Neural cell (in vitro differentiated cells): ENCODE measurements around the gene TMTC1. TPM values are rescaled to one million over a fixed set of nuclear protein-coding genes. Genes with fewer than 3 reads are reported as not detected.

Source experiments
- H2AFZ ChIP-seq: fragments of 200-600, 300-800 bp; sonication (generic), shearing (Covaris generic); 2 replicates; pipeline ENCODE4 v1.6.0; 2014; ENCODE audit warnings: low read depth, mild to moderate bottlenecking, antibody characterized with exemption, low read length, moderate library complexity
- H3F3A ChIP-seq: fragments of 200-600 bp; shearing (Covaris generic); 2 replicates; pipeline ENCODE4 v1.6.1; 2016; ENCODE audit warnings: mild to moderate bottlenecking, moderate library complexity, mixed read lengths, antibody characterized with exemption, low read length; ENCODE audit not compliant: insufficient read depth, poor library complexity, severe bottlenecking
- H3K27ac ChIP-seq: fragments of 200-600, 300-800 bp; sonication (generic), shearing (Covaris generic); 2 replicates; pipeline ENCODE4 v1.5.1; 2014; ENCODE audit warnings: mild to moderate bottlenecking, low read length, moderate library complexity
- H3K27me3 ChIP-seq: fragments of 300-800, 200-600 bp; sonication (generic), shearing (Covaris generic); 2 replicates; pipeline ENCODE4 v1.6.0; 2014; ENCODE audit warnings: mild to moderate bottlenecking, low read depth, low read length, moderate library complexity; ENCODE audit not compliant: insufficient read depth
- H3K36me3 ChIP-seq: fragments of 300-800, 200-600 bp; sonication (generic), shearing (Covaris generic); 2 replicates; pipeline ENCODE4 v1.5.1; 2014; ENCODE audit warnings: mild to moderate bottlenecking, antibody characterized with exemption, low read length, moderate library complexity; ENCODE audit not compliant: insufficient read depth
- H3K4me2 ChIP-seq: fragments of 300-800, 200-600 bp; sonication (generic), shearing (Covaris generic); 2 replicates; pipeline ENCODE4 v1.6.0; 2014; ENCODE audit warnings: mild to moderate bottlenecking, low read length
- H3K4me3 ChIP-seq: fragments of 300-800, 200-600 bp; sonication (generic), shearing (Covaris generic); 2 replicates; pipeline ENCODE4 v1.5.1; 2014; ENCODE audit warnings: mild to moderate bottlenecking, low read length, moderate library complexity
- H3K79me2 ChIP-seq: fragments of 200-600 bp; shearing (Covaris generic); replicated peaks from 2 replicates; pipeline ENCODE4 v1.6.0; 2014; ENCODE audit warnings: mild to moderate bottlenecking, low read length, moderate library complexity; ENCODE audit not compliant: insufficient read depth
- H3K9ac ChIP-seq: fragments of 300-800, 200-600 bp; sonication (generic), shearing (Covaris generic); 2 replicates; pipeline ENCODE4 v1.6.1; 2016; ENCODE audit warnings: mild to moderate bottlenecking, low read length, mixed read lengths
- H3K9me2 ChIP-seq: fragments of 200-600 bp; shearing (Covaris generic); 2 replicates; pipeline ENCODE4 v1.6.1; 2016; ENCODE audit warnings: mild to moderate bottlenecking, low read length, mixed read lengths; ENCODE audit not compliant: insufficient read depth
- H3K9me3 ChIP-seq: fragments of 200-600, 300-800 bp; sonication (generic), shearing (Covaris generic); 2 replicates; pipeline ENCODE4 v1.6.1; 2016; ENCODE audit warnings: mild to moderate bottlenecking, mixed run types, low read length, moderate library complexity, mixed read lengths
- H4K20me1 ChIP-seq: fragments of 200-600 bp; shearing (Covaris generic); 2 replicates; pipeline ENCODE4 v1.6.1; 2016; ENCODE audit warnings: mild to moderate bottlenecking, mixed run types; ENCODE audit not compliant: insufficient read depth
- CTCF ChIP-seq: fragments of 450-650 bp; IDR thresholded peaks from 2 replicates; pipeline ENCODE4 v1.5.1; 2014; ENCODE audit warnings: antibody characterized with exemption, mild to moderate bottlenecking, moderate library complexity; ENCODE audit not compliant: poor library complexity, severe bottlenecking
- EP300 ChIP-seq: fragments of 450-650 bp; conservative IDR thresholded peaks from 2 replicates; pipeline ENCODE4 v1.6.1; 2014; ENCODE audit warnings: antibody characterized with exemption, mild to moderate bottlenecking, moderate library complexity; ENCODE audit not compliant: poor library complexity, severe bottlenecking
- EZH2 ChIP-seq: fragments of 200-600, 300-800 bp; shearing (Covaris generic), sonication (generic); IDR thresholded peaks from 2 replicates; pipeline ENCODE4 v1.6.1; 2014; ENCODE audit warnings: antibody characterized with exemption, low read length, borderline replicate concordance, mild to moderate bottlenecking; ENCODE audit not compliant: insufficient read depth, poor library complexity, severe bottlenecking
- MXI1 ChIP-seq: fragments of 450-650 bp; conservative IDR thresholded peaks from 2 replicates; pipeline ENCODE4 v1.6.1; 2014; ENCODE audit warnings: antibody characterized with exemption, mild to moderate bottlenecking; ENCODE audit not compliant: poor library complexity, severe bottlenecking
- POLR2AphosphoS5 ChIP-seq: IDR thresholded peaks from 2 replicates; pipeline ENCODE4 v1.6.1; 2012
- RAD21 ChIP-seq: fragments of 450-650 bp; conservative IDR thresholded peaks from 2 replicates; pipeline ENCODE4 v1.6.1; 2014; ENCODE audit warnings: antibody characterized with exemption, mild to moderate bottlenecking, moderate library complexity
- SMC3 ChIP-seq: fragments of 450-650 bp; conservative IDR thresholded peaks from 2 replicates; pipeline ENCODE4 v1.6.1; 2014; ENCODE audit warnings: antibody characterized with exemption, mild to moderate bottlenecking, moderate library complexity; ENCODE audit not compliant: poor library complexity
- TAF1 ChIP-seq: IDR thresholded peaks from 2 replicates; pipeline ENCODE4 v1.6.1; 2012; ENCODE audit warnings: low read depth
- polyA plus RNA-seq: library from polyadenylated mRNA; depleted of rRNA; stranded (reverse); fragments of >200 nt; gene quantifications from 2 replicates; pipeline ENCODE4 v1.2.3, GENCODE V29; 2014
- TF ChIP-seq, protein P1 (sequence below): IDR thresholded peaks from 2 replicates; pipeline ENCODE4 v1.6.1; 2012; ENCODE audit warnings: borderline replicate concordance

Gene TMTC1
- polyA plus RNA-seq, 1 donor from 2014 or later = 10.0 TPM

DNA sequence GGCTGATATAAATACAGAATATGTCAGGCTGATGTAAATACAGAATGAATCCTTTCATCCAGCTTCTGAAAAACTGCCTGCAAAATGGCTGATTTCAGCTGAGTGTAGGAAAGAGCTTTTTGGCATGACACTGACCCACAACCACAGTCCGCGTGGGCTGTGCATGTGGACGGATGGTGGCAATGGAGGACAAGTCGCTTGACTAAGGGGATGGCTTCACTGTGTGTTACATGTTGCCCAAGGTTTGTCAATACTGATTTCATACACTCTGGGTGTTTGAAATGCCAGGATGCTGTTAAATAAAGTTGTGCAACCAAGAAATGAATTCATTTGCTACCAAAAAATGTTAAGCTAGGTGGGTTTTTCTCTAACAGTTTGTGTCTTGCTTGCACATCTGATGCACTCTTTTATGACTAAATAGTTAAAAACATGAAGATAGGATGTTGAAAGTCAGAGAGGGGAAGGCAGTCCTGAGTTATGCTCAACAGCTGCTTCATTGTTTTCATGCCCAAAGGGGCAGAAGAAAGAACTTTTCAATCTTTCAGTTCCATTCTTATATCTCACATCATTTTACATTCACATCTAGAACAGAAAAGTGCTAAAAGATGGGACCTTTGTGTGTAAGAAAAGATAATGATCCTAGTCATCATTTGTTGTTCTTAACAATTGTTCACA is 249.8 kb downstream of the TMTC1 start:
- Histone ChIP-seq H3K9ac (no peak overlapping the region), H3K4me3 (no peak overlapping the region), H3K9me3 (no peaks in the 10 kb centered on the region), H2AFZ (no peak overlapping the region), H4K20me1 (no peaks in the 10 kb centered on the region), H3K36me3 (no peaks in the 10 kb centered on the region), H3F3A (no peaks in the 10 kb centered on the region), H3K9me2 (no peaks in the 10 kb centered on the region), H3K27ac (no peak overlapping the region), H3K27me3 (no peaks in the 10 kb centered on the region), H3K79me2 (no peaks in the 10 kb centered on the region), H3K4me2 (no peak overlapping the region)
- TF ChIP-seq SMC3 = no peak
- TF ChIP-seq CTCF = no peak
- TF ChIP-seq, protein P1, sequence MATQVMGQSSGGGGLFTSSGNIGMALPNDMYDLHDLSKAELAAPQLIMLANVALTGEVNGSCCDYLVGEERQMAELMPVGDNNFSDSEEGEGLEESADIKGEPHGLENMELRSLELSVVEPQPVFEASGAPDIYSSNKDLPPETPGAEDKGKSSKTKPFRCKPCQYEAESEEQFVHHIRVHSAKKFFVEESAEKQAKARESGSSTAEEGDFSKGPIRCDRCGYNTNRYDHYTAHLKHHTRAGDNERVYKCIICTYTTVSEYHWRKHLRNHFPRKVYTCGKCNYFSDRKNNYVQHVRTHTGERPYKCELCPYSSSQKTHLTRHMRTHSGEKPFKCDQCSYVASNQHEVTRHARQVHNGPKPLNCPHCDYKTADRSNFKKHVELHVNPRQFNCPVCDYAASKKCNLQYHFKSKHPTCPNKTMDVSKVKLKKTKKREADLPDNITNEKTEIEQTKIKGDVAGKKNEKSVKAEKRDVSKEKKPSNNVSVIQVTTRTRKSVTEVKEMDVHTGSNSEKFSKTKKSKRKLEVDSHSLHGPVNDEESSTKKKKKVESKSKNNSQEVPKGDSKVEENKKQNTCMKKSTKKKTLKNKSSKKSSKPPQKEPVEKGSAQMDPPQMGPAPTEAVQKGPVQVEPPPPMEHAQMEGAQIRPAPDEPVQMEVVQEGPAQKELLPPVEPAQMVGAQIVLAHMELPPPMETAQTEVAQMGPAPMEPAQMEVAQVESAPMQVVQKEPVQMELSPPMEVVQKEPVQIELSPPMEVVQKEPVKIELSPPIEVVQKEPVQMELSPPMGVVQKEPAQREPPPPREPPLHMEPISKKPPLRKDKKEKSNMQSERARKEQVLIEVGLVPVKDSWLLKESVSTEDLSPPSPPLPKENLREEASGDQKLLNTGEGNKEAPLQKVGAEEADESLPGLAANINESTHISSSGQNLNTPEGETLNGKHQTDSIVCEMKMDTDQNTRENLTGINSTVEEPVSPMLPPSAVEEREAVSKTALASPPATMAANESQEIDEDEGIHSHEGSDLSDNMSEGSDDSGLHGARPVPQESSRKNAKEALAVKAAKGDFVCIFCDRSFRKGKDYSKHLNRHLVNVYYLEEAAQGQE = no peak
- no peak for TF ChIP-seq MXI1
- TF ChIP-seq EZH2 = no peak
- no peak for TF ChIP-seq RAD21
- TF ChIP-seq POLR2AphosphoS5 = no peak
- TF ChIP-seq TAF1 = no peak
- TF ChIP-seq EP300 = no peak

- Histone ChIP-seq H3K79me2 (no peaks in the 10 kb centered on the region), H3K9me3 (no peaks in the 10 kb centered on the region), H3K9me2 (no peaks in the 10 kb centered on the region), H3K4me2 (no peak overlapping the region), H3K36me3 (no peaks in the 10 kb centered on the region), H3K27me3 (no peaks in the 10 kb centered on the region), H3F3A (no peaks in the 10 kb centered on the region), H3K4me3 (no peak overlapping the region), H3K27ac (no peak overlapping the region), H2AFZ (no peak overlapping the region), H4K20me1 (no peaks in the 10 kb centered on the region), H3K9ac (no peak overlapping the region)
- TF ChIP-seq EZH2 = no peak
Observed at GRCh38 chr12:29531471-29531870, 252.3 kb downstream of the TMTC1 start.
